GM21515 (cell line): ENCODE measurements around the gene TSPAN1.

Source experiments
- ATAC-seq: cut with Tn5 transposase; IDR thresholded peaks from one replicate; pipeline ENCODE4 v1.9.1; 2021; ENCODE audit not compliant: unreplicated experiment

TSPAN1 gene

DNA sequence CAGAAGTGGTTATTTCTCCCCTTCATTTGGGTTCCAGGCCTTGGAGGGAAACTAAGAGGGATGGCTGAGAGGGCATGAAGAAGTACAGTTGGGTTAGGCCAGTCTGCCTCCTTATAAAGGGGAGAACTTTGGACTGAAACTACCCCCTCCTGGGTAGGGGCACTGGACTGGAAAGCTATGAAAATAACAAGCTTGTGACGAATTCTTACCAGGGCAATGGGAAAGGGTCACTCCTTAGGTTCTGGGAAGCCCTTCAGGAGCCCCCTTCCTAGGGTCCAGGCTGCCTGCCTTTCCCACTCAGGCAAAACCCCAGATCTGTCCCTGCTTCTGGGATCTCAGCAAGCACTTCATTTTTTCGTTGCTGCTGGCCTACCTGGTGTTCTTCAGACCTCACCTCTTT lies 11.2 kb downstream of the TSPAN1 start:
- ATAC-seq, result no peak

- ATAC-seq, result no peak
Observed at GRCh38 chr1:46187106-46187869, 12.4 kb downstream of the TSPAN1 start.

GRCh38 chr1:46188295-46189030 lies 13.6 kb downstream of the TSPAN1 start:
- no peak for ATAC-seq

DNA sequence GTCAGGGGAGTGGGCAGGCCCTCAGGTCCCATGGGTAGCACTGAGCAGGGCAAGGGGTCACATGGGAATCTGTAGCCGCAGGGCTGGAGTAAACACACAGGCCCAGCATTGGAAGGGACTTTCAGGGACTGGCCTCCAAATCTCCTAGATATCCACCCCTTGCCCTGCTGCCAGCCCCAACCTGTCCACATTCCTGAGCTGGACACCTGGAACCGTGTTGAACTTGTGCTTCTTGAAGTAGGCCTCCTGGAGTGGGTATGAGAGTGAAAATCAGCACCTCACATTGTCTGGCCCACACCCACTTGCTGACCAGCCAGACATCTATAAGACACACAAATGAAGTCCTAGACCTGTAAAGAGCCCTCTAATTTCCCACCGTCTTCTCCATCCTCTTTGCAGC lies 15.7 kb downstream of the TSPAN1 start:
- no peak for ATAC-seq

- no peak for ATAC-seq
Observed at GRCh38 chr1:46191033-46191701, 16.3 kb downstream of the TSPAN1 start.

DNA sequence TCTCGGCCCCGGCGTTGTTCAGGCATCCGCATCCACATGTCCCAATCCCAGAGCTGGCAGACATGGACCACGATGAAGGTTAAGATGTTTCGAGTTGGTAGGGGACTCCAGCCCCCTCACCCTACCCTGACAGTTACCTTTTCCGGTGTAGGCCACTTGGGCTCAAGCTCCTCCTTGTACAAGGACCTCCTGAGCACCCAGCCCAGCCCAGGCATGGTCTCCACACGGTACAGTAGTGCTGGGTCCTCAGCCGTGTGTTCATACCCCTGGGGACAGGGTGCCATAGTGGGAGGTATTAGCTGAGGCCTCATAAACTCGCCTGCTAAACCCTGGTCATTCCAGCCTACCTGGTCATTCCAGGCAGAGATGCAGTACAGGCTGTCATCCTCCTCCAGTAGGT lies 17.3 kb downstream of the TSPAN1 start:
- ATAC-seq, result no peak

DNA sequence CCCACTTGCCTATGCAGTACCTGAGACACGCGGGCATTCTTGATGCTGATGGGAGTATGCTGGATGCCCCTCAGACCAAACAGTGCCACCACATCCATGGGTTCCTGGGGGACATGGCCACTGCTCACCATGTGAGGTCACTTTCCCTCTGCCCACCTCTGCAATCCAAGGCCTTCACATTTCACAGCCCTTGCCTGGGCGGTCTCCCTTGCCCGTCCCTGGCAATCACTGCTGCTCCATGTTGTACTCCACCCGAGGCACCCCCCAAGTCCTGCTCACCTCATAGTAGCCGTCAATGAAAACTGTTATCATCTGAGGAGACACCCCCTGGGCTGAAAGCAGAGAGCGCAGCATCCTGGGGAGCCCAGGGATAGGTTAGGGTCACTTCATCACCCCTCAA lies 18.4 kb downstream of the TSPAN1 start:
- ATAC-seq, result no peak

DNA sequence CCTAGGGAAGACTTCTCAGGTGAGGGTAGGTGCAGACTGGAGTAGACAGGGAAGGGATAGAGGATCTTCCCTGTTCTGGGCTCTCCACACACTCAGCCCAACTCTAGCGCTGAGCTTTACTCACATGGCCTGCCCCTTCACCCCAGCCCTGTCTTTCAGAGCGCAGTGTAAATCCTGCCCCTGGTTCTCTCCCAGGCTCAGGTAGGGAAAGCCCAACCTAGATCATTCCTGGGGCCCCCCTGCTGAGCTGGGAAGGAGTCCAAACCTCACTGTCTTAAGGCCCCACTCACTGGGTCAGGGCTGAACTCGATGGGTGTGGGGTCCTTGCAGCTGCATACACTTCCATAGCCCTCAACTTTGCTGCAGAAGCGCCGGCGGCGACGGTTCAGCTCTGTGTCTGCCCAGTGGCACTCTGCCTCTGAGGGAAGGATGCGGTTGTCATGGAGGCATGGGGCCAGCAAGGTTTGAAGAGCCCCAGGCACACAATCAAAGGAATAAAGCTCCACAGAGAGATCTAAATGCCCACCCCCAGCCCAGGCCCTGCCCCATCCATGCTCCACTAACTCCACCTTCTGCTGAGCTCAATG lies 19.2 kb downstream of the TSPAN1 start:
- ATAC-seq, result no peak

DNA sequence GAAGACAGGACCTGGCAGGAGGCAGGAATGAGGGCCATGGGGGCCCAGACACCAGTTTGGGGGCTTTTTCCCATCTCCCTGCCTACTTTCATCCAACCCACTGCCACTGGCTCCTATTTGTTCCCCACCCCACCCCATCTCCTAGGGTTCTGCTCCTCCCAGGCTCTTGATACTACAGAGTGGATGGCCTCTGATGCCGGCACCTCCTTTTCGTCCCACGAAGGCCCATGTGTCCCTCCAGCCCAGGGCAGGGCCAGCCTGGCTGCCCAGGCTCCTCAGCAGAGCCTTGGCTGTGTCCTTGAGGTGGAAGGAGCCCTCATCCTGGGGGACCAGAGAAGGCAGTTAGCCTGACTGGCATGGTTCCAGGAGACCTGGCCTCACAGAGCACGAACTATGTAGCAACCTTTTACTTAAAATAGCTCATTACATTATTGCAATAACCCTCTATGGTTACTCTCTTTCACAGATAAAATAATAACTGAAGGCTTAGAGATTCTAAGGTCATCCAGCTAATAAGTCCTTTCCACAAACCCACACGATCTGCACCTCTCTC lies 19.8 kb downstream of the TSPAN1 start:
- no peak for ATAC-seq

DNA sequence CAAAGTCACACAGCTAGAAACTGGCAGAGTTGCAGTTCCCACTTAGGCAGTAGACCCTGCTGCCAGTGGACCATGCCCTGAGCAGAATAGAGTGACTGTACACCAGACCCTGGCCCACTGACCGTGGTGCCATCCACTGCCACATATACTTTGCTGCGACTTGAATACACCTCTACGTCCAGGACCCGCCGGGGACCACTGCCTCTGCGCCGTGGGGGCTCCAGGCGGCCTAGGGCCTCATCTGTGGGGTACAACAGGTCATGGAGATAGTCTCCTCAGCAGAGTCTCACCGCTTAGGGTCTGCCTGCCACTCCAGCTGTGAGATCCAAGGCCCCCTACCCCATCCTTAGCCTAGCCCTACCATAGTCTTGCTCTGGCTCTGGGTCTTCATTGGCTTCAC lies 21.7 kb downstream of the TSPAN1 start:
- no peak for ATAC-seq

- no peak for ATAC-seq
Observed at GRCh38 chr1:46197560-46197963, 22.7 kb downstream of the TSPAN1 start.

GRCh38 chr1:46197964-46198811 lies 23.3 kb downstream of the TSPAN1 start, which contains the start of gene POMGNT1:
Gene POMGNT1, minus strand, starts transcription at chr1:46198434. Its CDS starts 613 bp downstream, at chr1:46197821.
- peak; percentile 91 for ATAC-seq

- no peak for ATAC-seq
Observed at GRCh38 chr1:46199233-46199749, 24.4 kb downstream of the TSPAN1 start.

- no peak for ATAC-seq
Observed at GRCh38 chr1:46203738-46204405, 29.0 kb downstream of the TSPAN1 start.

DNA sequence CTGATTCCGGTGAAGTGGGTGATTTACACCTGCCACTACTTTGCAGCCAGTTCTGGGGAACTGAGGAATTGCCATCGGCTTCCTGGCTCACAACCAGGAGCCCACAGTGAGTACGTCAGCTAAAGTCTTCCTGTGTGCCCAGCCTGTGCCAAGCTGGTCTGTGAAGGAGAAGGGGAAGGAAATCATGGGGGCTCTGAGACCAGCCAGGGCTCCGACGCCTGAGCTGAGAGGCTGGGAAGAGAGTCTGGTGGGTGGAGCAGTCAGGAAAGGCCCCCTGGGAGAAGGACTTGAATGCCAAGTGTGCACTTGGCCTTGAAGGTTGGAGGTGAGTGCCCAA lies 29.5 kb downstream of the TSPAN1 start:
- ATAC-seq, result no peak

DNA sequence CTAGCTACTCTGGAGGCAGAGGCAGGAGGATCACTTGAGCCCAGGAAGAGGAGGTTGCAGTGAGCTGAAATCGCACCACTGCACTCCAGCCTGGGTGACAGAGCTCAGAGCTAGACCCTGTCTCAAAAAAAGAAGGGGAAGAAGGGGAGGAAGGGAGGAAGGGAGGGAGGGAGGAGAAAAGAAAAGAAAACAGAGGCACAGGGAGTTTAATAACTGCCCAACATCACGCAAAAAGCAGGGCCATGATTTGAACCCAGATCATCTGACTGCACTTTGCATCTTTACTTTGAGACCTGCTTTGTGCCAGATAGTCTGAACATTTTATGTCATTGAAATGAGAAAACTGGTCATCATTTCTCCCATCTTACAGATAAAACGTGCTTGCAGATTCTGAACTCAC lies 30.3 kb downstream of the TSPAN1 start:
- ATAC-seq, result no peak

DNA sequence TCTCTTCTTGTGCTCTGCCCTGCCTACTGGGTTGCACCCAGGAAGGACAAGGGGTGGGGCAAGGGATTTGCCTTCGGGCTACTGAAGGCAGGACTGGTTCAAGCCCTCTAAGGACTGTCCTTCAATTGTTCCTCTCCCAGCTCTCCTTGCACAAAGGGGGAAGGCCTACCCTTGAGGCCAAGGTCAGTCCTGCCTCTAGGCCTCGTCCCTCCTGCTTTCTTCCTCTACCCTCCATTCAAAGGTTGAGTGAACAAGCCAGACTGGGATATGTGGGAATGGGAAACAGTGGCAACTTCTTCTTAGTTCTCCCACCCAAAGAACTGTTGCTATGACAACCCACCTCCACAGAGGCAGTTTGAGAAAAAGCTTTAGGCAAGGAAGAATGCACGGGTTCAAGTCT lies 30.9 kb downstream of the TSPAN1 start:
- ATAC-seq, result no peak

DNA sequence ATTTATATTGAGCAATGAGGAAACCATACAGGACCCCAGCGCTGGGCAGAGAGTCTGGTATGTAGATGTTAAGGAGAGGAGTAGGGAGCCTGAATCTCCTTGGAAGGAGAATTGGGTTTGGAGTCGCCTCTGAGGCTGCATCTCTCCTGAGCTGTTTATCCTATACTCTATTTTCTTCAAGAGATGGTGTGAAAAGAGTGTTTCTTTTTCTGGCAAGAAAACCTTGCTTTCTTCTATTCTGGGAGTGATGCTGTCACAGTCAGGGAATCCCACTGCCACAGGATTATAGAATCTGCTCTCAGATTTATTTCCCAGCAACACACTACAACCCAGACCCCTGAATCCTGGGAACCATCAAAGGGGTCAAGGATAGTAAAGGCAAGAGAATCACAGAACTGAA lies 31.5 kb downstream of the TSPAN1 start:
- ATAC-seq, result no peak

DNA sequence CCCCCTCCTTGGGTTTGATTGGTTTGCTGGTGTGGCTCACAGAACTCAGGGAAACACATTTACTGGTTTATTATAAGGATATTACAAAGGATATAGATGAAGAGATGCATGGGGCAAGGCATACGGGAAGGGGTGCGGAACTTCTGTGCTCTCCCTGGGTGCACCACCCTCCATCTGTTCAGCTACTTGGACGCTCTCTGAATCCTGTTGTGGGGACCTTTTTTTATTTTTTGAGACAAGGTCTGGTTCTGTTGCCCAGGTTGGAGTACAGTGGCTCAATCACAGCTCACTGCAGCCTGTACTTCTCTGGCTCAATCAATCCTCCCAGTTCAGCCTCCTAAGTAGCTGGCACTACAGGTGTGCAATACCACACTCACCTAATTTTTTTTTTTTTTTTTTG lies 35.7 kb downstream of the TSPAN1 start:
- no peak for ATAC-seq

GRCh38 chr1:46211051-46211450 lies 36.2 kb downstream of the TSPAN1 start:
- ATAC-seq, result no peak
